SK-N-MC (cell line): Measurements from ENCODE around the gene RBM6.

Source experiments
- DNase-seq: peaks from one replicate; pipeline ENCODE4 v3.0.0-alpha.2; 2011; ENCODE audit warnings: low read depth, low spot score
- H3K27ac ChIP-seq: fragments of 200-600 bp; sonication (generic); 2 replicates; pipeline ENCODE4 v1.5.1; 2016; ENCODE audit warnings: mixed run types
- H3K36me3 ChIP-seq: fragments of 200-600 bp; sonication (generic); 2 replicates; pipeline ENCODE4 v1.6.1; 2017; ENCODE audit warnings: antibody characterized with exemption, low read length, mixed read lengths; ENCODE audit not compliant: insufficient read depth
- H3K4me3 ChIP-seq: fragments of 200-600 bp; sonication (generic); 2 replicates; pipeline ENCODE4 v1.5.1; 2016
- H3K9ac ChIP-seq: fragments of 200-600 bp; sonication (generic); 2 replicates; pipeline ENCODE4 v1.8.0; 2017; ENCODE audit warnings: mixed run types, mixed read lengths; ENCODE audit not compliant: insufficient read length
- H3K9me3 ChIP-seq: fragments of 200-600 bp; sonication (generic); 2 replicates; pipeline ENCODE4 v1.6.1; 2017; ENCODE audit warnings: low read depth, mild to moderate bottlenecking, antibody characterized with exemption, low read length, moderate library complexity, mixed read lengths
- EZH2 ChIP-seq: fragments of 200-600 bp; sonication (generic); IDR thresholded peaks from one replicate; pipeline ENCODE4 v1.6.1; 2017; ENCODE audit warnings: antibody characterized with exemption
- FOXP2 ChIP-seq: optimal IDR thresholded peaks from 2 replicates; pipeline ENCODE3; 2011; ENCODE audit warnings: mild to moderate bottlenecking, moderate library complexity; ENCODE audit not compliant: insufficient read depth; ENCODE audit errors: extremely low read length, control extremely low read depth
- POLR2AphosphoS5 ChIP-seq: IDR thresholded peaks from 2 replicates; pipeline ENCODE4 v1.6.1; 2012; ENCODE audit warnings: mild to moderate bottlenecking, low read depth, low read length, borderline replicate concordance

RBM6 gene

GRCh38 chr3:50122071-50122470 lies 182.1 kb downstream of the RBM6 start:
- no peak for DNase-seq
- Histone ChIP-seq H3K9ac (no peak overlapping the region), H3K27ac (no peak overlapping the region), H3K36me3 (peaks cover 14% of the 10 kb centered on the region; the same call in 1 of the 2 replicates), H3K4me3 (no peak overlapping the region), H3K9me3 (no peaks in the 10 kb centered on the region)
- TF ChIP-seq POLR2AphosphoS5 (no peak), EZH2 (no peak)

- Histone ChIP-seq H3K9me3 (no peaks in the 10 kb centered on the region), H3K4me3 (no peak overlapping the region), H3K9ac (no peak overlapping the region), H3K27ac (no peak overlapping the region), H3K36me3 (peaks cover 9% of the 10 kb centered on the region; the same call in 1 of the 2 replicates)
- no peak for DNase-seq
- TF ChIP-seq FOXP2 (no peak), EZH2 (no peak), POLR2AphosphoS5 (no peak)
These were observed 182.9 kb downstream of the RBM6 start for GRCh38 chr3:50122661-50123391.

- DNase-seq: no peak
- no peak overlapping the region for H3K9ac ChIP-seq
- peaks cover 2% of the 10 kb centered on the region; the same call in 1 of the 2 replicates for H3K36me3 ChIP-seq
- TF ChIP-seq EZH2 (no peak), POLR2AphosphoS5 (peak; percentile 15; the same call in 1 of the 2 replicates)
- H3K4me3 ChIP-seq: no peak overlapping the region
- H3K27ac ChIP-seq: no peak overlapping the region
- no peaks in the 10 kb centered on the region for H3K9me3 ChIP-seq
These were observed 183.6 kb downstream of the RBM6 start for GRCh38 chr3:50123394-50124051.

GRCh38 chr3:50124052-50124799 lies 184.3 kb downstream of the RBM6 start:
- Histone ChIP-seq H3K9me3 (no peaks in the 10 kb centered on the region), H3K9ac (no peak overlapping the region), H3K4me3 (no peak overlapping the region), H3K27ac (no peak overlapping the region), H3K36me3 (no peaks in the 10 kb centered on the region; the same call in 1 of the 2 replicates)
- no peak for TF ChIP-seq POLR2AphosphoS5
- TF ChIP-seq EZH2: no peak
- no peak for TF ChIP-seq FOXP2
- no peak for DNase-seq

- TF ChIP-seq POLR2AphosphoS5: no peak
- no peak overlapping the region for H3K27ac ChIP-seq
- no peak overlapping the region for H3K4me3 ChIP-seq
- no peaks in the 10 kb centered on the region for H3K9me3 ChIP-seq
- no peak for DNase-seq
- no peak overlapping the region for H3K9ac ChIP-seq
- H3K36me3 ChIP-seq: no peaks in the 10 kb centered on the region; the same call in 1 of the 2 replicates
These were observed 184.8 kb downstream of the RBM6 start for GRCh38 chr3:50124800-50125178.

- Histone ChIP-seq H3K36me3 (no peaks in the 10 kb centered on the region), H3K4me3 (no peak overlapping the region), H3K27ac (no peak overlapping the region), H3K9me3 (no peaks in the 10 kb centered on the region), H3K9ac (no peak overlapping the region)
- DNase-seq: no peak
- TF ChIP-seq POLR2AphosphoS5 (no peak), FOXP2 (no peak), EZH2 (no peak)
These were observed 185.8 kb downstream of the RBM6 start for GRCh38 chr3:50125541-50126286.

- H3K36me3 ChIP-seq: no peaks in the 10 kb centered on the region
- H3K4me3 ChIP-seq: no peak overlapping the region
- H3K27ac ChIP-seq: no peak overlapping the region
- no peaks in the 10 kb centered on the region for H3K9me3 ChIP-seq
- no peak for DNase-seq
- TF ChIP-seq EZH2 (no peak), FOXP2 (no peak), POLR2AphosphoS5 (no peak)
- no peak overlapping the region for H3K9ac ChIP-seq
These were observed 186.6 kb downstream of the RBM6 start for GRCh38 chr3:50126287-50127211.
